Endothelial cell (in vitro differentiated cells): Measurements from ENCODE around the gene MAOB. TPM values are rescaled to one million over a fixed set of nuclear protein-coding genes. Genes with fewer than 3 reads are reported as not detected.

Experiments used
- DNase-seq: peaks from one replicate; pipeline ENCODE4 v3.0.0; 2021; ENCODE audit warnings: low spot score
- H3K27ac Mint-ChIP-seq: one replicate; pipeline ENCODE4 v1.8.0; 2021; ENCODE audit warnings: mixed read lengths, inconsistent platforms; ENCODE audit not compliant: unreplicated experiment
- H3K27me3 Mint-ChIP-seq: one replicate; pipeline ENCODE4 v1.8.0; 2021; ENCODE audit warnings: mild to moderate bottlenecking, moderate library complexity, mixed read lengths, inconsistent platforms; ENCODE audit not compliant: unreplicated experiment
- H3K36me3 Mint-ChIP-seq: one replicate; pipeline ENCODE4 v1.8.0; 2021; ENCODE audit warnings: mild to moderate bottlenecking, low read depth, mixed read lengths, inconsistent platforms; ENCODE audit not compliant: unreplicated experiment
- H3K4me1 Mint-ChIP-seq: one replicate; pipeline ENCODE4 v1.8.0; 2021; ENCODE audit warnings: mild to moderate bottlenecking, mixed read lengths, inconsistent platforms; ENCODE audit not compliant: unreplicated experiment
- H3K4me3 Mint-ChIP-seq: one replicate; pipeline ENCODE4 v1.8.0; 2021; ENCODE audit warnings: mild to moderate bottlenecking, mixed read lengths, inconsistent platforms; ENCODE audit not compliant: unreplicated experiment
- H3K9me3 Mint-ChIP-seq: one replicate; pipeline ENCODE4 v1.8.0; 2021; ENCODE audit warnings: mixed read lengths, inconsistent platforms; ENCODE audit not compliant: unreplicated experiment
- CTCF ChIP-seq: fragments of 200-600 bp; sonication (generic); IDR thresholded peaks from one replicate; pipeline ENCODE4 v1.5.0; 2021; ENCODE audit warnings: antibody characterized with exemption; ENCODE audit not compliant: unreplicated experiment
- total RNA-seq: library from RNA; stranded (reverse); fragmentation: NEBNext Ultra II Directional; extraction: Animal tissue kit (Norgen Biotek cat#: 25700); gene quantifications from one replicate; pipeline ENCODE4 v1.2.1, GENCODE V29; 2021; ENCODE audit not compliant: unreplicated experiment

MAOB gene
- total RNA-seq, 1 donor from 2014 or later: 0.10 TPM

- Mint-ChIP-seq H3K4me3 (no peak overlapping the region), H3K36me3 (no peaks in the 10 kb centered on the region), H3K9me3 (no peaks in the 10 kb centered on the region), H3K27ac (no peak overlapping the region), H3K4me1 (no peaks in the 10 kb centered on the region), H3K27me3 (peaks cover 2% of the 10 kb centered on the region)
- DNase-seq: no peak
- TF ChIP-seq CTCF: no peak
These were observed 598 bp downstream of the MAOB start for GRCh38 chrX:43881410-43882293.

GRCh38 chrX:43880425-43880824, 1.8 kb downstream of the MAOB start:
- peaks cover 2% of the 10 kb centered on the region for H3K27me3 Mint-ChIP-seq
- H3K9me3 Mint-ChIP-seq: no peaks in the 10 kb centered on the region
- H3K4me1 Mint-ChIP-seq: no peaks in the 10 kb centered on the region
- no peak for TF ChIP-seq CTCF
- no peak overlapping the region for H3K4me3 Mint-ChIP-seq
- DNase-seq: no peak
- H3K36me3 Mint-ChIP-seq: no peaks in the 10 kb centered on the region
- H3K27ac Mint-ChIP-seq: no peak overlapping the region

- DNase-seq: no peak
- H3K9me3 Mint-ChIP-seq: no peaks in the 10 kb centered on the region
- H3K36me3 Mint-ChIP-seq: no peaks in the 10 kb centered on the region
- no peaks in the 10 kb centered on the region for H3K4me1 Mint-ChIP-seq
- no peak for TF ChIP-seq CTCF
- H3K27me3 Mint-ChIP-seq: peaks cover 2% of the 10 kb centered on the region
- H3K4me3 Mint-ChIP-seq: no peak overlapping the region
- no peak overlapping the region for H3K27ac Mint-ChIP-seq
These were observed 3.2 kb downstream of the MAOB start for GRCh38 chrX:43878906-43879526.

- Mint-ChIP-seq H3K27me3 (peaks cover 2% of the 10 kb centered on the region), H3K36me3 (no peaks in the 10 kb centered on the region), H3K9me3 (no peaks in the 10 kb centered on the region), H3K4me3 (no peak overlapping the region), H3K4me1 (no peaks in the 10 kb centered on the region), H3K27ac (no peak overlapping the region)
- TF ChIP-seq CTCF: no peak
- no peak for DNase-seq
These were observed 5.6 kb downstream of the MAOB start for GRCh38 chrX:43876680-43877079.

- DNase-seq: no peak
- Mint-ChIP-seq H3K27ac (no peak overlapping the region), H3K27me3 (no peaks in the 10 kb centered on the region), H3K9me3 (no peaks in the 10 kb centered on the region), H3K4me3 (no peak overlapping the region), H3K36me3 (no peaks in the 10 kb centered on the region), H3K4me1 (peaks cover 2% of the 10 kb centered on the region)
- TF ChIP-seq CTCF: no peak
These were observed 11.4 kb downstream of the MAOB start for GRCh38 chrX:43870758-43871419.
